HEK293 (cell line): Measurements from ENCODE around the gene ZDHHC14.

Experiments
- HOXA7 ChIP-seq: sonication (generic); formaldehyde crosslinking; IDR thresholded peaks from 2 replicates; pipeline ENCODE4 v1.8.1; 2022; ENCODE audit warnings: missing genetic modification reagents, borderline replicate concordance
- KLF7 ChIP-seq: fragments of 450-650 bp; formaldehyde crosslinking; IDR thresholded peaks from 2 replicates; pipeline ENCODE4 v1.5.1; 2016; ENCODE audit warnings: missing biosample characterization, missing genetic modification characterization, borderline replicate concordance
- OVOL3 ChIP-seq: fragments of 450-650 bp; formaldehyde crosslinking; IDR thresholded peaks from 2 replicates; pipeline ENCODE4 v1.5.1; 2016; ENCODE audit warnings: missing biosample characterization, missing genetic modification characterization
- ZNF138 ChIP-seq: fragments of 450-650 bp; formaldehyde crosslinking; IDR thresholded peaks from 2 replicates; pipeline ENCODE4 v1.5.1; 2016; ENCODE audit warnings: missing biosample characterization, missing genetic modification characterization, borderline replicate concordance
- ZNF140 ChIP-seq: fragments of 450-650 bp; formaldehyde crosslinking; IDR thresholded peaks from 2 replicates; pipeline ENCODE4 v1.5.1; 2016; ENCODE audit warnings: missing biosample characterization, missing genetic modification characterization
- ZNF211 ChIP-seq: fragments of 450-650 bp; formaldehyde crosslinking; IDR thresholded peaks from 2 replicates; pipeline ENCODE4 v1.5.1; 2016; ENCODE audit warnings: low read depth, missing biosample characterization, missing genetic modification characterization
- ZNF223 ChIP-seq: fragments of 450-650 bp; formaldehyde crosslinking; IDR thresholded peaks from 2 replicates; pipeline ENCODE4 v1.5.1; 2016; ENCODE audit warnings: missing biosample characterization, missing genetic modification characterization
- ZNF341 ChIP-seq: fragments of 450-650 bp; formaldehyde crosslinking; IDR thresholded peaks from 2 replicates; pipeline ENCODE4; 2016; ENCODE audit warnings: low read depth, missing biosample characterization, missing genetic modification characterization
- ZNF513 ChIP-seq: fragments of 450-650 bp; IDR thresholded peaks from 2 replicates; pipeline ENCODE4 v1.5.1; 2018; ENCODE audit warnings: missing biosample characterization, missing genetic modification characterization
- ZNF639 ChIP-seq: fragments of 450-650 bp; formaldehyde crosslinking; IDR thresholded peaks from 2 replicates; pipeline ENCODE4 v1.5.1; 2016; ENCODE audit warnings: missing biosample characterization, missing genetic modification characterization
- TF ChIP-seq, protein P1 (sequence below): fragments of 450-650 bp; formaldehyde crosslinking; IDR thresholded peaks from 2 replicates; pipeline ENCODE4 v1.5.1; 2016; ENCODE audit warnings: missing biosample characterization, missing genetic modification characterization
- TF ChIP-seq, protein P2 (sequence below): fragments of 450-650 bp; formaldehyde crosslinking; IDR thresholded peaks from 2 replicates; pipeline ENCODE4 v1.5.1; 2016; ENCODE audit warnings: missing biosample characterization, missing genetic modification characterization

GRCh38 chr6:157492249-157492648, 111.3 kb downstream of the ZDHHC14 start:
- TF ChIP-seq ZNF341 (tag by site-specific recombination), result no peak
- TF ChIP-seq ZNF138, result no peak
- TF ChIP-seq ZNF211 (tag by site-specific recombination), result no peak
- no peak for TF ChIP-seq HOXA7 (CRISPR knock-in tag)
- no peak for TF ChIP-seq ZNF513 (tag by site-specific recombination)
- TF ChIP-seq ZNF639 (tag by site-specific recombination), result no peak
- TF ChIP-seq, protein P1, sequence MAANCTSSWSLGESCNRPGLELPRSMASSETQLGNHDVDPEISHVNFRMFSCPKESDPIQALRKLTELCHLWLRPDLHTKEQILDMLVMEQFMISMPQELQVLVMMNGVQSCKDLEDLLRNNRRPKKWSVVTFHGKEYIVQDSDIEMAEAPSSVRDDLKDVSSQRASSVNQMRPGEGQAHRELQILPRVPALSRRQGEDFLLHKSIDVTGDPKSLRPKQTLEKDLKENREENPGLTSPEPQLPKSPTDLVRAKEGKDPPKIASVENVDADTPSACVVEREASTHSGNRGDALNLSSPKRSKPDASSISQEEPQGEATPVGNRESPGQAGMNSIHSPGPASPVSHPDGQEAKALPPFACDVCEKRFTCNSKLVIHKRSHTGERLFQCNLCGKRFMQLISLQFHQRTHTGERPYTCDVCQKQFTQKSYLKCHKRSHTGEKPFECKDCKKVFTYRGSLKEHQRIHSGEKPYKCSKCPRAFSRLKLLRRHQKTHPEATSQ (tag by site-specific recombination), result no peak
- TF ChIP-seq OVOL3, result no peak
- TF ChIP-seq, protein P2, sequence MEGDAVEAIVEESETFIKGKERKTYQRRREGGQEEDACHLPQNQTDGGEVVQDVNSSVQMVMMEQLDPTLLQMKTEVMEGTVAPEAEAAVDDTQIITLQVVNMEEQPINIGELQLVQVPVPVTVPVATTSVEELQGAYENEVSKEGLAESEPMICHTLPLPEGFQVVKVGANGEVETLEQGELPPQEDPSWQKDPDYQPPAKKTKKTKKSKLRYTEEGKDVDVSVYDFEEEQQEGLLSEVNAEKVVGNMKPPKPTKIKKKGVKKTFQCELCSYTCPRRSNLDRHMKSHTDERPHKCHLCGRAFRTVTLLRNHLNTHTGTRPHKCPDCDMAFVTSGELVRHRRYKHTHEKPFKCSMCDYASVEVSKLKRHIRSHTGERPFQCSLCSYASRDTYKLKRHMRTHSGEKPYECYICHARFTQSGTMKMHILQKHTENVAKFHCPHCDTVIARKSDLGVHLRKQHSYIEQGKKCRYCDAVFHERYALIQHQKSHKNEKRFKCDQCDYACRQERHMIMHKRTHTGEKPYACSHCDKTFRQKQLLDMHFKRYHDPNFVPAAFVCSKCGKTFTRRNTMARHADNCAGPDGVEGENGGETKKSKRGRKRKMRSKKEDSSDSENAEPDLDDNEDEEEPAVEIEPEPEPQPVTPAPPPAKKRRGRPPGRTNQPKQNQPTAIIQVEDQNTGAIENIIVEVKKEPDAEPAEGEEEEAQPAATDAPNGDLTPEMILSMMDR, result no peak
- TF ChIP-seq KLF7 (tag by site-specific recombination), result no peak
- TF ChIP-seq ZNF140, result no peak
- no peak for TF ChIP-seq ZNF223 (tag by site-specific recombination)
